Loucy (cell line): ENCODE results near the gene CEP76.

Experiments used
- H2AFZ ChIP-seq: fragments of 200-600 bp; sonication (generic); 2 replicates; pipeline ENCODE4 v1.6.0; 2016; ENCODE audit warnings: antibody characterized with exemption, mild to moderate bottlenecking, low read length, moderate library complexity
- H3F3A ChIP-seq: fragments of 200-600 bp; 2 replicates; pipeline ENCODE4 v1.6.0; 2016; ENCODE audit warnings: antibody characterized with exemption, low read depth, mild to moderate bottlenecking
- H3K27me3 ChIP-seq: fragments of 200-600 bp; sonication (generic); 2 replicates; pipeline ENCODE4 v1.6.1; 2014; ENCODE audit warnings: low read length, mild to moderate bottlenecking; ENCODE audit not compliant: insufficient read depth, poor library complexity, severe bottlenecking
- H3K36me3 ChIP-seq: fragments of 200-600 bp; sonication (generic); 2 replicates; pipeline ENCODE4 v1.6.1; 2016; ENCODE audit warnings: low read length; ENCODE audit not compliant: insufficient read depth
- H3K4me1 ChIP-seq: fragments of 200-600 bp; sonication (generic); 2 replicates; pipeline ENCODE4 v1.5.1; 2014; ENCODE audit warnings: low read length, mild to moderate bottlenecking; ENCODE audit not compliant: insufficient read depth, poor library complexity, severe bottlenecking
- H3K4me2 ChIP-seq: fragments of 200-600 bp; sonication (generic); 2 replicates; pipeline ENCODE4 v1.6.0; 2014; ENCODE audit warnings: antibody characterized with exemption, low read length, low read depth, mild to moderate bottlenecking; ENCODE audit not compliant: poor library complexity, severe bottlenecking
- H3K4me3 ChIP-seq: fragments of 200-600 bp; sonication (generic); 2 replicates; pipeline ENCODE4 v1.5.1; 2014; ENCODE audit warnings: low read length, mild to moderate bottlenecking, mixed read lengths; ENCODE audit not compliant: poor library complexity, severe bottlenecking
- H3K79me2 ChIP-seq: fragments of 200-600 bp; sonication (generic); 2 replicates; pipeline ENCODE4 v1.6.1; 2014; ENCODE audit warnings: low read length; ENCODE audit not compliant: insufficient read depth
- H3K9ac ChIP-seq: fragments of 200-600 bp; sonication (generic); 2 replicates; pipeline ENCODE4 v1.6.0; 2014; ENCODE audit warnings: mild to moderate bottlenecking, low read depth, low read length, moderate library complexity; ENCODE audit not compliant: poor library complexity, severe bottlenecking
- H3K9me2 ChIP-seq: fragments of 200-600 bp; sonication (generic); replicated peaks from 2 replicates; pipeline ENCODE4 v1.6.1; 2016; ENCODE audit warnings: low read depth, low read length, mixed read lengths
- H3K9me3 ChIP-seq: fragments of 200-600 bp; sonication (generic); 2 replicates; pipeline ENCODE4 v1.6.1; 2014; ENCODE audit warnings: mild to moderate bottlenecking, antibody characterized with exemption, low read length, low read depth; ENCODE audit not compliant: insufficient read depth
- H4K20me1 ChIP-seq: fragments of 200-600 bp; sonication (generic); 2 replicates; pipeline ENCODE4 v1.6.0; 2014; ENCODE audit warnings: antibody characterized with exemption, low read length, mild to moderate bottlenecking; ENCODE audit not compliant: insufficient read depth, poor library complexity, severe bottlenecking
- EZH2phosphoT487 ChIP-seq: fragments of 200-600 bp; IDR thresholded peaks from 2 replicates; pipeline ENCODE4 v1.6.1; 2018; ENCODE audit warnings: antibody characterized with exemption, mild to moderate bottlenecking, moderate library complexity, borderline replicate concordance
- TF ChIP-seq, protein P1 (sequence below): fragments of 200-600 bp; sonication (generic); conservative IDR thresholded peaks from 2 replicates; pipeline ENCODE4 v1.5.1; 2014; ENCODE audit warnings: mild to moderate bottlenecking, antibody characterized with exemption, low read length

The CEP76 gene

GRCh38 chr18:12750715-12751502 is 48.4 kb upstream of the CEP76 start:
- H3K4me2 ChIP-seq = peak overlapping the region; percentile 37
- no peak for TF ChIP-seq EZH2phosphoT487
- TF ChIP-seq, protein P1, sequence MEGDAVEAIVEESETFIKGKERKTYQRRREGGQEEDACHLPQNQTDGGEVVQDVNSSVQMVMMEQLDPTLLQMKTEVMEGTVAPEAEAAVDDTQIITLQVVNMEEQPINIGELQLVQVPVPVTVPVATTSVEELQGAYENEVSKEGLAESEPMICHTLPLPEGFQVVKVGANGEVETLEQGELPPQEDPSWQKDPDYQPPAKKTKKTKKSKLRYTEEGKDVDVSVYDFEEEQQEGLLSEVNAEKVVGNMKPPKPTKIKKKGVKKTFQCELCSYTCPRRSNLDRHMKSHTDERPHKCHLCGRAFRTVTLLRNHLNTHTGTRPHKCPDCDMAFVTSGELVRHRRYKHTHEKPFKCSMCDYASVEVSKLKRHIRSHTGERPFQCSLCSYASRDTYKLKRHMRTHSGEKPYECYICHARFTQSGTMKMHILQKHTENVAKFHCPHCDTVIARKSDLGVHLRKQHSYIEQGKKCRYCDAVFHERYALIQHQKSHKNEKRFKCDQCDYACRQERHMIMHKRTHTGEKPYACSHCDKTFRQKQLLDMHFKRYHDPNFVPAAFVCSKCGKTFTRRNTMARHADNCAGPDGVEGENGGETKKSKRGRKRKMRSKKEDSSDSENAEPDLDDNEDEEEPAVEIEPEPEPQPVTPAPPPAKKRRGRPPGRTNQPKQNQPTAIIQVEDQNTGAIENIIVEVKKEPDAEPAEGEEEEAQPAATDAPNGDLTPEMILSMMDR = no peak
- no peaks in the 10 kb centered on the region for H3K79me2 ChIP-seq

DNA sequence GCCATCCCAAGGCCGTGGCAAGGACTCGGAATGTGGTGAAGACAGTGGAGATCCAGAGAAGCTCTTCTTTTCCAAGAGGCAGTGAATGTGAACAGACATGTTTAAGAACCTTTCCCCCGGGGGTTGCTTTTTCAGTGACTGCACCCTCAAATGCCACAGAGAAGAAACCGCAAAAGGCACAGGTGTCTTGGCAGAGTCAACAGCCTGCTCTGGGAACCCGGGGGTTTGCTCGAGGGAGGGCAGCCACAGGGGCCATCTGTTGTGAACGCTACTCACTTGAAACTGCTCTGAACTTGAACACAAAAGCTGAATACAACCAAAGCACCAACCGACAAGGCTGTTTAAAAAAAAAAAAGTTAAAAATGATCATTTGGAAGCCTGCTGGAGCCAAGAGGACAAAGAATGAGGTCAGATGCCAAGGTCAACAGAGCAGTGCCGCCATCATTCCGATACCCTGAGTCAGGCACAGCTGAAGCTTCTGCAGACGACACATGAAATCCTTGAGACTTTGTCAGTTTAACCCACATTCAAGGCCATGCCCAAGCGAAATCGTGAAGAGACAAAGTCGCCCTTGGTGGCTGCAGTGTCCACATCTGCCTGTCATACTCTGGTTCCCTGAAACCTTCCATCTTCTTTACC is 47.7 kb upstream of the CEP76 start:
- H3K79me2 ChIP-seq = no peaks in the 10 kb centered on the region
- no peaks in the 10 kb centered on the region for H3K9me2 ChIP-seq
- no peak for TF ChIP-seq EZH2phosphoT487
- TF ChIP-seq, protein P1 = no peak
- peak overlapping the region; percentile 37 for H3K4me2 ChIP-seq
- H4K20me1 ChIP-seq = no peaks in the 10 kb centered on the region
- no peak overlapping the region for H2AFZ ChIP-seq
- peak overlapping the region; percentile 55 for H3K9ac ChIP-seq
- H3K36me3 ChIP-seq = no peaks in the 10 kb centered on the region
- no peaks in the 10 kb centered on the region for H3K9me3 ChIP-seq
- H3K4me1 ChIP-seq = peaks cover 21% of the 10 kb centered on the region
- H3K27me3 ChIP-seq = no peaks in the 10 kb centered on the region
- H3F3A ChIP-seq = no peaks in the 10 kb centered on the region
- H3K4me3 ChIP-seq = no peak overlapping the region

More at GRCh38 chr18:12750715-12751502, 48.4 kb upstream of the CEP76 start:
- peak overlapping the region; percentile 55 for H3K9ac ChIP-seq
- no peaks in the 10 kb centered on the region for H3K9me3 ChIP-seq
- no peaks in the 10 kb centered on the region for H3K36me3 ChIP-seq
- no peaks in the 10 kb centered on the region for H4K20me1 ChIP-seq
- no peak overlapping the region for H2AFZ ChIP-seq
- H3F3A ChIP-seq = no peaks in the 10 kb centered on the region
- H3K9me2 ChIP-seq = no peaks in the 10 kb centered on the region
- no peaks in the 10 kb centered on the region for H3K27me3 ChIP-seq
- H3K4me1 ChIP-seq = peaks cover 21% of the 10 kb centered on the region
- no peak overlapping the region for H3K4me3 ChIP-seq

DNA sequence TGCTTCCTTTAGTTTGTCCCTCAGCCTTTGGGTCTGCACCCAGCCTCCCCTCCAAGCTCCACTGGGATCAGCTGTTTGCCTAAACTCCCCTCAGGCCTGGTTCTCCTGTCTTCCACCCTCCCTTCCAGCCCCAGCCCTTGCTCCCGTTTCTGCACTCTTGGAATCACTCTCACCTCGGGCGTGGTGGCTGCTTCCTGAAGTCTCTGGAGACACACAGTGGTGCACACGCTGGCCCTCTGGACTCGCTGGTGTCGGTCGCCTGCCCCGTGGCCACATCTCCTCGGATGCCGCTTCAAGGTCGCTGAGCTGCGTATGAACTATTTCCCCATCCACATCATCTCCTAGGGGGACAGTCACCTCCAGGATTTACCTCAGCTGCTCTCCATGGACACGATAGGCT is 46.6 kb upstream of the CEP76 start:
- no peaks in the 10 kb centered on the region for H4K20me1 ChIP-seq
- no peak overlapping the region for H3K9ac ChIP-seq
- no peaks in the 10 kb centered on the region for H3K27me3 ChIP-seq
- no peaks in the 10 kb centered on the region for H3K36me3 ChIP-seq
- no peaks in the 10 kb centered on the region for H3K79me2 ChIP-seq
- H3F3A ChIP-seq = no peaks in the 10 kb centered on the region
- no peaks in the 10 kb centered on the region for H3K9me3 ChIP-seq
- no peak for TF ChIP-seq EZH2phosphoT487
- TF ChIP-seq, protein P1 = no peak
- peaks cover 21% of the 10 kb centered on the region for H3K4me1 ChIP-seq
- H3K4me2 ChIP-seq = no peak overlapping the region
- H3K9me2 ChIP-seq = no peaks in the 10 kb centered on the region
- H2AFZ ChIP-seq = no peak overlapping the region
- H3K4me3 ChIP-seq = no peak overlapping the region
